H9 (cell line): Measurements from ENCODE around the gene OR5B3. TPM values are rescaled to one million over a fixed set of nuclear protein-coding genes. Genes with fewer than 3 reads are reported as not detected.

Source experiments
- DNase-seq: peaks from one replicate; pipeline ENCODE4 v3.0.0-alpha.2; 2017
- H2AFZ ChIP-seq: one replicate; pipeline ENCODE4 v1.6.1; 2013; ENCODE audit warnings: mild to moderate bottlenecking, low read length, control low read depth, moderate library complexity
- H2AK5ac ChIP-seq: 2 replicates; pipeline ENCODE4 v1.6.1; 2013; ENCODE audit warnings: low read length, control low read depth, mixed read lengths; ENCODE audit not compliant: insufficient read length
- H2BK120ac ChIP-seq: one replicate; pipeline ENCODE4 v1.6.1; 2013; ENCODE audit warnings: low read depth, mild to moderate bottlenecking, low read length, control low read depth, inconsistent platforms; ENCODE audit not compliant: poor library complexity, severe bottlenecking
- H2BK12ac ChIP-seq: 2 replicates; pipeline ENCODE4 v1.6.1; 2013; ENCODE audit warnings: low read length, control low read depth, mixed read lengths, low read depth; ENCODE audit not compliant: insufficient read length
- H2BK15ac ChIP-seq: 2 replicates; pipeline ENCODE4 v1.6.1; 2013; ENCODE audit warnings: low read depth, low read length, control low read depth
- H2BK20ac ChIP-seq: one replicate; pipeline ENCODE4 v1.6.1; 2013; ENCODE audit warnings: low read depth, mild to moderate bottlenecking, low read length, control low read depth, inconsistent platforms; ENCODE audit not compliant: poor library complexity, severe bottlenecking
- H2BK5ac ChIP-seq: 2 replicates; pipeline ENCODE4 v1.6.1; 2013; ENCODE audit warnings: low read length, control low read depth, mixed read lengths; ENCODE audit not compliant: insufficient read length
- H3K14ac ChIP-seq: 2 replicates; pipeline ENCODE4 v1.6.1; 2013; ENCODE audit warnings: low read length, control low read depth; ENCODE audit not compliant: insufficient read depth
- H3K18ac ChIP-seq: 2 replicates; pipeline ENCODE4 v1.6.1; 2013; ENCODE audit warnings: low read depth, mild to moderate bottlenecking, mixed read lengths, low read length, control low read depth; ENCODE audit not compliant: insufficient read length
- H3K23ac ChIP-seq: 2 replicates; pipeline ENCODE4 v1.6.1; 2013; ENCODE audit warnings: low read length, control low read depth, mixed read lengths, low read depth; ENCODE audit not compliant: insufficient read length
- H3K23me2 ChIP-seq: 2 replicates; pipeline ENCODE4 v1.6.1; 2013; ENCODE audit warnings: low read depth, mild to moderate bottlenecking, mixed read lengths, low read length, control low read depth; ENCODE audit not compliant: insufficient read length, poor library complexity, severe bottlenecking
- H3K27ac ChIP-seq: 2 replicates; pipeline ENCODE4 v1.5.1; 2013; ENCODE audit warnings: low read length, control low read depth, mixed read lengths, low read depth; ENCODE audit not compliant: insufficient read length
- H3K27me3 ChIP-seq: 2 replicates; pipeline ENCODE4 v1.6.1; 2013; ENCODE audit warnings: low read length, control low read depth, inconsistent platforms; ENCODE audit not compliant: insufficient read depth
- H3K4ac ChIP-seq: 2 replicates; pipeline ENCODE4 v1.6.1; 2013; ENCODE audit warnings: low read depth, mild to moderate bottlenecking, control low read depth, inconsistent platforms, low read length, moderate library complexity
- H3K4me1 ChIP-seq: 2 replicates; pipeline ENCODE4 v1.6.1; 2013; ENCODE audit warnings: low read length, control low read depth, inconsistent platforms; ENCODE audit not compliant: insufficient read depth
- H3K4me2 ChIP-seq: 2 replicates; pipeline ENCODE4 v1.6.1; 2013; ENCODE audit warnings: low read length, control low read depth, mixed read lengths; ENCODE audit not compliant: insufficient read length, insufficient read depth
- H3K56ac ChIP-seq: 2 replicates; pipeline ENCODE4 v1.6.1; 2013; ENCODE audit warnings: low read depth, mild to moderate bottlenecking, mixed read lengths, low read length, control low read depth; ENCODE audit not compliant: insufficient read length
- H3K79me1 ChIP-seq: 2 replicates; pipeline ENCODE4 v1.6.1; 2013; ENCODE audit warnings: low read depth, mild to moderate bottlenecking, moderate library complexity, low read length, control low read depth, inconsistent platforms; ENCODE audit not compliant: insufficient read depth, poor library complexity, severe bottlenecking
- H3K79me2 ChIP-seq: 2 replicates; pipeline ENCODE4 v1.6.1; 2013; ENCODE audit warnings: low read length, control low read depth, inconsistent platforms; ENCODE audit not compliant: insufficient read depth
- H3K9ac ChIP-seq: 2 replicates; pipeline ENCODE4 v1.6.1; 2013; ENCODE audit warnings: low read length, control low read depth, mixed read lengths; ENCODE audit not compliant: insufficient read length; ENCODE audit errors: extremely low read depth
- H3K9me3 ChIP-seq: one replicate; pipeline ENCODE4 v1.6.1; 2013; ENCODE audit warnings: low read depth, low read length, inconsistent platforms; ENCODE audit not compliant: control insufficient read depth
- H3T11ph ChIP-seq: one replicate; pipeline ENCODE4 v1.6.1; 2013; ENCODE audit warnings: mild to moderate bottlenecking, low read length, control low read depth, inconsistent platforms
- H4K20me1 ChIP-seq: one replicate; pipeline ENCODE4 v1.6.1; 2013; ENCODE audit not compliant: control insufficient read depth, insufficient read length, insufficient read depth
- H4K5ac ChIP-seq: 2 replicates; pipeline ENCODE4 v1.6.1; 2013; ENCODE audit warnings: low read depth, mild to moderate bottlenecking, mixed read lengths, low read length, control low read depth; ENCODE audit not compliant: insufficient read length
- H4K8ac ChIP-seq: replicated peaks from 2 replicates; pipeline ENCODE4 v1.6.1; 2013; ENCODE audit warnings: low read length, control low read depth, mixed read lengths, low read depth; ENCODE audit not compliant: insufficient read length
- H4K91ac ChIP-seq: 2 replicates; pipeline ENCODE4 v1.6.1; 2013; ENCODE audit warnings: low read depth, mild to moderate bottlenecking, moderate library complexity, mixed read lengths, low read length, control low read depth; ENCODE audit not compliant: insufficient read length
- H3K27ac Mint-ChIP-seq, 3 experiments: 2 replicates in 2 of 3; 3 replicates in 1 of 3; pipeline ENCODE4 v1.8.0; 2020 to 2021; ENCODE audit warnings: mixed read lengths in 3 of 3, mild to moderate bottlenecking in 1 of 3, moderate library complexity in 1 of 3
- H3K27me3 Mint-ChIP-seq: 2 replicates; pipeline ENCODE4 v1.8.0; 2021; ENCODE audit warnings: low read depth, mild to moderate bottlenecking, moderate library complexity, mixed read lengths
- H3K36me3 Mint-ChIP-seq, 3 experiments: 2 replicates in 2 of 3; 3 replicates in 1 of 3; pipeline ENCODE4 v1.8.0; 2020 to 2021; ENCODE audit warnings: low read depth in 3 of 3, mixed read lengths in 3 of 3; ENCODE audit not compliant: insufficient read depth in 1 of 3
- H3K4me1 Mint-ChIP-seq, 2 experiments: 2 replicates each; pipeline ENCODE4 v1.8.0; 2020; ENCODE audit warnings: mixed read lengths in 2 of 2
- H3K4me3 Mint-ChIP-seq, 2 experiments: 2 replicates in 1 of 2; 3 replicates in 1 of 2; pipeline ENCODE4 v1.8.0; 2020 to 2021; ENCODE audit warnings: mild to moderate bottlenecking in 2 of 2, mixed read lengths in 2 of 2, moderate library complexity in 1 of 2
- H3K9me3 Mint-ChIP-seq, 2 experiments: 2 replicates in 1 of 2; 3 replicates in 1 of 2; pipeline ENCODE4 v1.8.0; 2020; ENCODE audit warnings: mild to moderate bottlenecking in 2 of 2, mixed read lengths in 2 of 2, moderate library complexity in 1 of 2
- CTCF ChIP-seq: fragments of 200-600 bp; sonication (generic); conservative IDR thresholded peaks from 3 replicates; pipeline ENCODE4 v1.8.0; 2021; ENCODE audit warnings: antibody characterized with exemption, mild to moderate bottlenecking
- WGBS: extraction: QIAGEN DNeasy Blood & Tissue Kit; methylation state at CpG from one replicate; pipeline ENCODE4 v1.1.7; 2013; ENCODE audit warnings: missing lambda C conversion rate, low lambda C conversion rate, mixed read lengths; ENCODE audit not compliant: insufficient read length; ENCODE audit errors: extremely low coverage; 5-methylcytosine and 5-hydroxymethylcytosine counted together
- total RNA-seq: library from RNA; stranded (reverse); gene quantifications from 2 replicates; pipeline ENCODE4 v1.2.1, GENCODE V29; 2021

OR5B3 gene
- total RNA-seq, 1 experiment from 2014 or later: not detected

- no peak overlapping the region for H2BK5ac ChIP-seq
- no peaks in the 10 kb centered on the region for H4K20me1 ChIP-seq
- H4K91ac ChIP-seq: no peak overlapping the region
- H3T11ph ChIP-seq: no peak overlapping the region
- H3K79me1 ChIP-seq: no peaks in the 10 kb centered on the region
- WGBS: no CpG with 5 or more reads among the region's 2 CpGs
- Mint-ChIP-seq H3K4me1 (no peaks in the 10 kb centered on the region), H3K36me3 (peaks cover 0 to 23% (median 10%) of the 10 kb centered on the region in 3 experiments; a peak in 5 of 7 replicates), H3K27ac (no peak overlapping the region), H3K4me3 (no peak overlapping the region), H3K27me3 (peaks cover 4% of the 10 kb centered on the region), H3K9me3 (peaks cover 23 to 48% of the 10 kb centered on the region in 2 experiments)
- H3K4me1 ChIP-seq: no peaks in the 10 kb centered on the region
- H2AK5ac ChIP-seq: no peak overlapping the region
- TF ChIP-seq CTCF: no peak
- no peaks in the 10 kb centered on the region for H3K23me2 ChIP-seq
- no peak overlapping the region for H3K23ac ChIP-seq
- no peak overlapping the region for H4K8ac ChIP-seq
- H3K79me2 ChIP-seq: no peaks in the 10 kb centered on the region
- H3K4me2 ChIP-seq: no peak overlapping the region
- H2AFZ ChIP-seq: no peak overlapping the region
- H2BK12ac ChIP-seq: no peak overlapping the region
- no peak overlapping the region for H2BK120ac ChIP-seq
- H3K9me3 ChIP-seq: no peaks in the 10 kb centered on the region
- no peak overlapping the region for H2BK20ac ChIP-seq
- H4K5ac ChIP-seq: no peak overlapping the region
- H3K27ac ChIP-seq: no peak overlapping the region
- no peak overlapping the region for H3K4ac ChIP-seq
- H3K14ac ChIP-seq: no peak overlapping the region; the same call in 1 of the 2 replicates
- no peak overlapping the region for H3K18ac ChIP-seq
- no peak overlapping the region for H2BK15ac ChIP-seq
- no peak overlapping the region for H3K9ac ChIP-seq
- H3K27me3 ChIP-seq: no peaks in the 10 kb centered on the region
- DNase-seq: no peak
- no peak overlapping the region for H3K56ac ChIP-seq
These were observed 37.6 kb upstream of the OR5B3 start for GRCh38 chr11:58444300-58444699.
